Gastrocnemius medialis (tissue), 4 donors: ENCODE measurements around the gene ZNF205. TPM values are rescaled to one million over a fixed set of nuclear protein-coding genes. Genes with fewer than 3 reads are reported as not detected.
"Not testable (repeated sequence)": the region's sequence is repeated elsewhere in the genome, so short reads cannot be mapped to it uniquely, and the experiment has no call there.

Experiments
- ATAC-seq, 2 donors: fragments of 150-250 bp; one replicate each; pipeline ENCODE4 v1.9.1; 2016
- DNase-seq, 2 donors: peaks; one replicate each; pipeline ENCODE4 v3.0.0-alpha.2; 2019
- H3K27ac ChIP-seq, 4 donors: fragments of 200-600 bp; sonication (generic); 1 replicate in 1 of 4; 2 replicates in 3 of 4; pipeline ENCODE4 v1.5.1; 2016 to 2018; ENCODE audit warnings: mild to moderate bottlenecking in 2 of 4, moderate library complexity in 1 of 4
- H3K27me3 ChIP-seq, 3 donors: fragments of 200-600 bp; sonication (generic) in 2 of 3; 1 replicate in 1 of 3; 2 replicates in 2 of 3; pipeline versions ENCODE4 v1.5.1 to v1.6.0; 2016 to 2019; ENCODE audit warnings: mild to moderate bottlenecking in 1 of 3, moderate library complexity in 1 of 3
- H3K36me3 ChIP-seq, 2 donors: fragments of 200-600 bp; sonication (generic) in 1 of 2; one replicate each; pipeline ENCODE4 v1.5.1; 2017 to 2018
- H3K4me1 ChIP-seq, 2 donors: fragments of 200-600 bp; sonication (generic) in 1 of 2; one replicate each; pipeline ENCODE4 v1.5.1; 2016 to 2017; ENCODE audit warnings: mild to moderate bottlenecking in 2 of 2
- H3K4me3 ChIP-seq, 4 donors: fragments of 200-600 bp; sonication (generic) in 3 of 4; 1 replicate in 1 of 4; 2 replicates in 3 of 4; pipeline ENCODE4 v1.5.1; 2016 to 2019; ENCODE audit warnings: mild to moderate bottlenecking in 2 of 4
- H3K9me3 ChIP-seq, 3 donors: fragments of 200-600 bp; sonication (generic) in 2 of 3; 1 replicate in 1 of 3; 2 replicates in 2 of 3; pipeline ENCODE4 v1.5.1; 2016 to 2019
- CTCF ChIP-seq, 5 experiments: fragments of 450-650 bp in 3 of 5; fragments of 200-600 bp in 2 of 5; sonication (generic) in 2 of 5; IDR thresholded peaks in 4 of 5; conservative IDR thresholded peaks in 1 of 5; 1 replicate in 4 of 5; 2 replicates in 1 of 5; pipeline ENCODE4 v1.5.1; 2016 to 2019; ENCODE audit warnings: antibody characterized with exemption in 5 of 5, mild to moderate bottlenecking in 3 of 5, moderate library complexity in 3 of 5
- POLR2A ChIP-seq, 2 donors: fragments of 450-650 bp; IDR thresholded peaks; one replicate each; pipeline ENCODE4 v1.6.1; 2017; ENCODE audit warnings: antibody characterized with exemption in 2 of 2, mild to moderate bottlenecking in 2 of 2, moderate library complexity in 2 of 2
- in situ Hi-C, 4 donors: fragments of 200-750 bp; cut with MboI; loops; one replicate each; pipeline versions ENCODE4 v1.15.0 to v1.8.0; 2017; ENCODE audit warnings: low sequenced_read_pairs in 4 of 4
- intact Hi-C: fragments of 100-400 bp; cut with DNase I; formaldehyde crosslinking; loops from one replicate; pipeline ENCODE4 v1.15.1; 2023; ENCODE audit warnings: low total_unique reads
- total RNA-seq, 4 donors: library from RNA; depleted of rRNA; stranded (reverse); fragments of >200 nt; gene quantifications; one replicate each; pipeline versions ENCODE4 v1.1.0 to v1.2.3, GENCODE V29; 2016

ZNF205 gene
- total RNA-seq, 4 donors from 2014 or later: 4.8 to 10.8 (median 6.1) TPM

GRCh38 chr16:3072576-3073263 is 39.7 kb upstream of the ZNF205 start:
- in situ Hi-C loops, H3K27me3 ChIP-seq, H3K9me3 ChIP-seq, H3K27ac ChIP-seq, ATAC-seq, intact Hi-C loops, DNase-seq, H3K4me1 ChIP-seq, H3K36me3 ChIP-seq, H3K4me3 ChIP-seq: not testable (repeated sequence)
- TF ChIP-seq CTCF (IDR thresholded peaks at IDR 0.05 in 4 of 5, conservative IDR thresholded peaks at IDR 0.05 in 1 of 5): peak in 1 of 5 experiments; percentile 11

- DNase-seq: no peak
- H3K4me1 ChIP-seq: no peaks in the 10 kb centered on the region
- H3K27me3 ChIP-seq: no peaks in the 10 kb centered on the region
- intact Hi-C loops (no loop called here), in situ Hi-C loops (no loop called here)
- H3K9me3 ChIP-seq: no peaks in the 10 kb centered on the region
- no peak overlapping the region for H3K4me3 ChIP-seq
- no peak for TF ChIP-seq CTCF (IDR thresholded peaks at IDR 0.05 in 4 of 5, conservative IDR thresholded peaks at IDR 0.05 in 1 of 5)
- TF ChIP-seq POLR2A (IDR thresholded peaks at IDR 0.05): no peak
- no peaks in the 10 kb centered on the region for H3K36me3 ChIP-seq
- H3K27ac ChIP-seq: no peak overlapping the region
- ATAC-seq: no peak
Measured at GRCh38 chr16:3073448-3073847, 38.9 kb upstream of the ZNF205 start.

- no peak overlapping the region for H3K4me3 ChIP-seq
- DNase-seq (peak in 1 of 2 donors; percentile 39), ATAC-seq (no peak)
- intact Hi-C loops (no loop called here), in situ Hi-C loops (no loop called here)
- no peaks in the 10 kb centered on the region for H3K36me3 ChIP-seq
- no peaks in the 10 kb centered on the region for H3K9me3 ChIP-seq
- H3K27me3 ChIP-seq: no peaks in the 10 kb centered on the region
- H3K27ac ChIP-seq: no peak overlapping the region
- TF ChIP-seq POLR2A (IDR thresholded peaks at IDR 0.05): no peak
- TF ChIP-seq CTCF (IDR thresholded peaks at IDR 0.05 in 4 of 5, conservative IDR thresholded peaks at IDR 0.05 in 1 of 5): no peak
- H3K4me1 ChIP-seq: no peaks in the 10 kb centered on the region
Measured at GRCh38 chr16:3074860-3075522, 37.4 kb upstream of the ZNF205 start.

GRCh38 chr16:3075523-3075915 is 36.9 kb upstream of the ZNF205 start:
- TF ChIP-seq CTCF (IDR thresholded peaks at IDR 0.05 in 4 of 5, conservative IDR thresholded peaks at IDR 0.05 in 1 of 5) (no peak), POLR2A (IDR thresholded peaks at IDR 0.05) (no peak)
- ATAC-seq: no peak
- H3K9me3 ChIP-seq: no peaks in the 10 kb centered on the region
- no peak overlapping the region for H3K27ac ChIP-seq
- no peak overlapping the region for H3K4me3 ChIP-seq
- in situ Hi-C loops: no loop called here
- no peaks in the 10 kb centered on the region for H3K36me3 ChIP-seq
- H3K4me1 ChIP-seq: no peaks in the 10 kb centered on the region
- intact Hi-C loops: no loop called here
- H3K27me3 ChIP-seq: no peaks in the 10 kb centered on the region
- DNase-seq: no peak

- H3K27ac ChIP-seq, H3K27me3 ChIP-seq, DNase-seq, in situ Hi-C loops, H3K4me1 ChIP-seq, intact Hi-C loops, ATAC-seq, H3K36me3 ChIP-seq, H3K4me3 ChIP-seq, H3K9me3 ChIP-seq: not testable (repeated sequence)
Measured at GRCh38 chr16:3075946-3076345, 36.4 kb upstream of the ZNF205 start.
